Renal cortical epithelial cell (primary cell): ENCODE data around the gene PRODH. TPM values are rescaled to one million over a fixed set of nuclear protein-coding genes. Genes with fewer than 3 reads are reported as not detected.
"Not testable (repeated sequence)": the region's sequence is repeated elsewhere in the genome, so short reads cannot be mapped to it uniquely, and the experiment has no call there.

Experiments
- DNase-seq: peaks from one replicate; pipeline ENCODE4 v3.0.0-alpha.2; 2011; ENCODE audit warnings: low read depth
- total RNA-seq: library from RNA; depleted of rRNA; stranded (reverse); fragments of >200 nt; gene quantifications from 2 replicates; pipeline ENCODE4 v1.2.3, GENCODE V29; 2014

PRODH gene
- total RNA-seq, 1 donor from 2014 or later, result 1.9 TPM

DNA sequence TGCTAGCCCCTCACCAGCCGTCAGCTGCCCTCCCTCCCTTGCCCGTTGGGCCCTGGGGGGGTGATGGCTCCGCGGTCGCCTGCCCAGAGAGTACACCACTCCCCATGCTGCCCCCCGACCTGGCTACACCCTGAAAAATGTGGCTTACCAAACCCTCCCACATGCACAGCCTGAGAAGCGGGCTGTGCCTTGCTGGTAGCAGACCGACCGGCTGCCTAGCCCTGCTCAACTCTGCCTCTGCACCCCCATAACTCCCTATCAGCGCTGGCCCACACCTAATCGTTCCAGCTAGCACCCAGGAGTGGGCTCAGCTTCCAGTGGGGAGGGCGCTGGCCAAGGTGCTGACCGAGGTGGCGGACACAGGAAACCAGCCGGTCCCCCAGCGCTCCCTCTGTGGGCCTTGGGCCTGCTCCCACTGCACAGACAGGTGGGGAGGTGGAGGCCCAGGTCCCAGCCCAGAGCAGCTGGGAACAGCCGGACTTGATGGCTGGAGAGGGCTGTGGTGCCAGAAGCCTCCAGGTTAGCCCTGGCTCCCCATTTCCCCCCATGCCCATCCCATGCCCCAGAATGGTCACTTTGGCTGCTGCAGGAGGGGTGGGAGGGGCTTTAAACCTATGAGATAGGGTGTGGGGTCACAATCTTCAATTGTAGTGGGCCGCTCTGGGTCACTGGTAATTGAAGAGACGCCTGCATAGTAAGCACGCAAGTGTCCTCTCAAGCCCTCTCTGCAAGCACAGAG, 32.1 kb upstream of the PRODH start:
- peak; percentile 2 for DNase-seq

DNA sequence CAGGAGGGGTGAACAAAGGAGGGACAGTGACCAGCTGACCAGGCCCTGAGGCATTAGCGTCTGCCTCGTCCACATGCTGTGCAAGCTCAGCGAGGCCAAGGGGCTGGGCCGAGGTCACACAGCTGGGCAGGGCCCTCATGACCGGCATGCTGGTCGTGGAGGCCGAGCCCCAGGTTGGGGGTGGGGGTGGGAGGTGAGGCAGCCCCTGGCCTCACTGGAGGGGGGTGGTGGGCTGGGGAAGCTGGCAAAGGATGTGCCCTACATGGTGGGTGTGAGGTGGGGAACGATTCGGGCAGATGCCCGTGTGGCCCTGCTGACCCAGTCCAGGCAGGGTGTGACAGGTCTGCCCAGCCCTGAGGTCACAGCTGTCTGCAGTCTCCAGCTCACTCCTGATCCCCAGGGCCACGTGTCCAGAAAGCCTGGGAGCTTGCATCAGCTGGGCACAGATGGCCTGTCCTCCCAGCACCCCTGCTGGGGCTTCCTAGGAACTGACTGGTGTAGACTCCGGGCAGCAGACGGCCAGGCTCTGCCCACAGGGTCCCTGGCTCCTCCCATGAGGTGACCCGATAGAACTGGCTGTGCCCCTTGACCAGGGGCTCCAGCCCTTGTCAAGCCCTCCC, 31.4 kb upstream of the PRODH start:
- not testable (repeated sequence) for DNase-seq

DNA sequence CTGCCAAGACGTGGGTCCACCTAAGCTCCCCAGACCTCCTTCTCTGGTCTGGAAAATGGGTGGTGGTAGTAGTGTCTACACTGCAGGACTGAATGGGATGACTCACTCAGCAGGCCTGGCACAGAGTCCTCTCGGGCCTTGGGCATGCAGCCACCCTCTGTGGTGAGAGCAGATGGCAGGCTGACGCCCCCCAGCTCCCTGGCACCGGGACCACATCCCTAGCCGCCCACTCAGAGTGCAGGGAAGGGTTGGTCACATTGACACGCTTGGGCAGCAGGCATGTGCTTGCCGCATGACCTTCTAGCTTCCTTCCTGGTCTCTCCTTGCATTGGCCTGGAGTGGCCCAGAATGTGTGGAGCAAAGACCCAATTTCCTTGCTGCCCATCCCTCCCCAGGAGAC, 30.7 kb upstream of the PRODH start:
- no peak for DNase-seq

DNA sequence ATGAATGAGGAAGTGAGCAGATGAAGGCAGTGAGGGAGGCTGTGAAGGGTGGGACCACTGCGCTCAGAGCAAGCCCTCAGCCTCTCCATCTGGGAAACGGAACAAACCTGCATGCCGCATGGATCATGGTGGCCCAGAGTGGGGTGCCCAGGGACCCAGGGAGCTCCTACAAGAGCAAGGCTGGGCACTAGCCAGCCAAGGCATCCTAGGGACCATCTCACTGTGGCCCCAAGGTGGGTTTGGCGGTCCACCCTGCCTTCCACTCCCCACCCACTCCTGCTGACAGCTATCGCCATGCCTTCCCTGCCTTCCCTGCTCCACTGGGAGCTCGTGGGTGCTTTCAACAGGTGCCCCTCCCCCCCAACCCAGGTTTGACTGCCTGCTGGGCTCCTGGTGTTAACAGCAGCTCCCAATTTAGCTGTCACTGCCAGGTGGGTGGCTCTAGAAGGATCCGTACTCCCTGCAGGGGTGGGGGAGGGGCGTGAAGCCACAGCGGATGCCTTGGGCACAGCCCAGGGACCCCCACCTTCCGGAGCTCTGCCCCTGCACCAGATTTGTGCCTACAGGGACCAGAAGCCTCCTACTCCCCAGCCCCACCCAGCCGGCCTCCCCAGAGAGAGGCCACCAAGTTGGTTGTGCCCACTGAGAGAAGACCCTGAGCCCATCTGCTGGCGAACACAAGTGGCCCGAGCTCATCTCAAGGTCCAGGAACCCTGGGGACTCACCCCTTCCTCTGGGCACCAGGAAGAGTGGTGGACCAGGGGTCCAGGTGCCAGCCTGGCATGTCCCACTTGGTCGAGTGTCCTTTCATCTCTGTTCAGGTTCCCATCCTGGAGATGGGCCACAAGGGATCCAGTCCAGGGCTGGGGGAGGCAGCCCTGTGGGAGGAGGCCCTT, 29.7 kb upstream of the PRODH start:
- DNase-seq, result no peak

DNA sequence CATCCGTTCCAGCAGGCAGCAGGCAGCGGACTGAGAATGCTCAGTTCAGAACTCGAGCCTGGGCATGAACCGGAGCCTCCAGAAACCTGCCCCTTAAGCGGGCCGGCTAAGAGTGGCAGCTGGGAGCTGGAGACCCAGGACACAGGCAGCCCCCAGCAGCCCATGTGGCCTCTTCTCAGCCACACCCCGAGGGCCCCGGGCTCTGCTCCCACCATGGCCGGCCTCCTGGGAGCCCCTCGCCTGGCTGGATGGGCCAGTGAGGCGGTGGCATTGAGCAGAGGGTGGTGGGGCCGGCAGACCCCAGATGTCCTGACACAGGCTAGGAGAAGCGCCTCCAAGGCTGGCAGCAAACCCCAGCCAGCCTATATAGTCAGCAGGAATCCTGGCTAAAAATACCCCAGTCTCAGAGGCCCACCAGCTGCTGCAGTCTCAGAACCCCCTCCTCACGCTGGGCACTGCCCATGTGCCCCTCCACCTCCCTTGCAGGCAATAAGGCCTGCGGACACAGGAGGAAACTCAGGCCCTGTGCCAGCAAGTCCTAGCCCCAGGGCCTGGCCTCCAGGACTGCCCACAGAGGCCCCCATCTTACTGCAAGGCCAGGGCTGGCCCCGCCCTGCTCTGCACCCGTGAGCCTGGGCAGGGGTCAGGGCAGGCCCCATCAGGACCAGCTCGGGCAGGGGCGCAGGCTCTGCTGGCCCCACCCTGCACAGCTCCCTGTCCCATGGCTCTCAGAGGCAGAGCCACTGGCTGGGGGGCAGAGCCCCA, 28.6 kb upstream of the PRODH start:
- DNase-seq, result not testable (repeated sequence)

DNA sequence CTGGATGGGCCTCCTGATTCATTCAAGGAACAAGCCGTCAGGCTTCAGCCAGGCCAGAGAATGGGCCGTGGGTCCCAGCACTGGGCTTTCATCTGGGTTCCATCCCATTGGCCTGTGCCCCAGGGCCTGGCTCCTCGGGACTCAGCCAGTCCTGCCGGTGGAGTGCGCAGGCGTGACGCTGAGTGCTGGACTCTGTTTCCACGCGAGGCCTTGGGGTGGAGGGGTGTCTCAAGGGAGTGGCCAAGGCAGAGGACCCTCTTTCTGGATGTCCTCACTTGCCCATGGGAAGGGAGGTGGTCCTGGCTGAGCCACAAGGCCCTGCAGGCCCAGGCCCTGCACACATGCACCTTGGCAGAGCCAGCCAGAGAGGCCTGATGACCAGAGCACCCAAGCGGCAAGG, 28.0 kb upstream of the PRODH start:
- DNase-seq, result not testable (repeated sequence)

DNA sequence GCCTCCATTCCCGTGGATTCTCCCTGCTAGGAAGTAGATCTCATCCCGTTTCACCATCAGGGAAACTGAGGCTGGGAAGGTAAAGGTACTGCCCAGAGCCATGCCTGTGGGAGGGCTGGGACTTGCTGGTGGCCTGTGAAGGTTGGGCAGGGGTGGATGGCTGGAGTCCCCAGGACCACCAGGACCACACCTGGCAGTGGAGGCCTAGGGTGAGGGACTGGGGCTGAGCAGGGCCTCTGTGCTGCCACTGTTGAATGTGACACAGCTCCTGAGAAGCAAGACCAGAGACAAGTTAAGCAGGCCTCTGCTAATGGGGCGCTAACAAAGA, 26.2 kb upstream of the PRODH start:
- DNase-seq, result no peak

DNA sequence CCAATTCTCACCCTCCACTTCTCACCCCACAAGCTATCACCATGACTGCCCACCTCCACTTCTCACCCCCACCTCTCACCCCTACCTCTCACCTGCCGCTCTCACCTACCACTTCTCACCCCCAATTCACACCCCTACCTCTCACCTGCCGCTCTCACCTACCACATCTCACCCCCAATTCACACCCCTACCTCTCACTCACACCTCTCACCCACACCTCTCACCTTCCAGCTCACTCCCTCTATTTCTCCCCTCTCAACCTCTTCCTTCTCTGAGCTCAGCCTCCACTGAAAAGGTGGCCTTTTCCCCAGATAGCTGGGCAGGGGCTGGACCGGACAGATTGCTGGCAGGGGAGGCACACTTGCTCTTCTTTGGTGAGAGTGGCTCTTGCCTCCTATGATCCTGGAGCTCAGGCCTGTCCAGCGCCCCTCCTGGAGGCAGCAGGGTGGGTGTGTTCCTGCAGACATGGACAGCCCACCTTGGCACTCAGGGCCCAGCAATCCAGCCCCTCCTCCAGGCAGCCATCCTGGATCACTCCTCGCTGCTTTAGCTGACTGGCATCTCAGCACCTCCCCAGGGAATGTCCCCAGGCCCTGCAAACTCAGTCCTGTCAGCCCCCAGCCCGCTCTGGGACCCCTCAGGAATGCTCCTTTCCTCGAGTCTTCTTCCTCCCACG, 25.7 kb upstream of the PRODH start:
- not testable (repeated sequence) for DNase-seq

DNA sequence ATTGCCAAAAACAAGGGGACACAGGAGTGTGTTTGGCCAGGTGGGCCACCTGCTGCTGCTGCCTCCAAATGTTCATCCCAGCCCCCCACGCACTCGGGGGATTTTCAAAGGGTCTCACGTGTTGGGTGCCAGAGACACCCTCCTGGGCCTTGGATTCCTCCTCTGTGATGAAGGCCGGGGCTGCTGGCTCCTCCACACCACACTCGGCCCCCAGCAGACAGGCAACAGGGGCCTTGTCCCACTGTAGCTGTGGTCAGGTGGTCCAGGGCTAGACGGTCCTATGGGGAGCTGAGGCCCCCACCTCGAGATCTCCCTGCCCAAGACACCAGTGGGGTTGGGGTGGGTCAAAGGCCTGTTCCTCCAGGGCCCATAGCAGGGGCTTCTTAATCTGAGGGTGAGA, 25.1 kb upstream of the PRODH start:
- DNase-seq, result not testable (repeated sequence)

DNA sequence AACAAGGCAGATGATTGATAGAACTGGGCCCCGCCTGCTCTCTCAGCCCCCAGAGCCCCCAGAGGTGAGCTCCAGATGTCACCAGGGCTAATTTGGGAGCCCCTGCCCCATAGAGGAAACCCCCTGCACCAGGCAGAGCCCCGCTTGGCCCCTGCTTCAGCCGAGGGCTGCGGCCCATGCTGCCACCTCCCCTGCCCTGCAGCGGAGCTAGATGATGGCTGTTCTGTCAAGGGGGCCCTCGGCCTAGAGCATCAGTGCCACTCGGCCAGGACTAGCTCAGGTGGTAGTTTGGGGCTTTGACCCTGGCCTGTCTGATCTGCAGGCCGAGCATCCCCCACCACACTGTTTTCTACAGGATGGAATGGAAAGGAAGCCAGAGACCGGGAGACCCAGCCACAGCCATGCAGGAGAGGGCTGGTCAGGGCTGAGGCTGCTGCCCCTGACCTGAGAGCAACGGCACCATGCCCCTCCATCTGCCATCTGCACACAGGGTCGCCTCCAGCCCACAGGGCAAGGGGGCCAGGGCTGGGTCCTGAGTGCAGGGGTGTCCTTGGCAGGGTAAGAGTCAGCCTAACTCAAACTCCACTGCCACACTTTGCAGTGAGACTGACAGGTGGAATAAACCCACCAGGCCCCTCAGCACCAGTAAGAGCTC, 24.2 kb upstream of the PRODH start:
- DNase-seq, result not testable (repeated sequence)

DNA sequence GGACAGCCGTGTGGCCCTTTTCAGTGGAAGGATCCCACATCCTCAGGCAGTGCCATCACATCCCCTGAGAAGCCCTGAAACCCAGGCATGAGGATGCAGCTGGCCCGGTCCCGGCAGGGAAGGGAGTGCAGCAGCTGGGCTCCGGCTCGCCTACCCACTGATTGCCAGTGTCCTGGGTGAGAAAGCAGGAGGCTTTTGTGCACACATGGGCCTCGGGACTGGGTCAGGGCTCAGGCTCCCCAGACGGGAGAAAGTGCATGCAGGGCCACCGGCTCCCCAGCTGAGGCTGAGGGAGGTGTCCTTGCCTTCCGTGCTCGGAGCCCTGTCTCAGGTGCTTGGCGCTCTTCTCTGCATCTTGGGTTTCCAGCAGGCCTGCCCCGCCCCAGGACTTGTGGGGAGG, 23.6 kb upstream of the PRODH start:
- not testable (repeated sequence) for DNase-seq

DNA sequence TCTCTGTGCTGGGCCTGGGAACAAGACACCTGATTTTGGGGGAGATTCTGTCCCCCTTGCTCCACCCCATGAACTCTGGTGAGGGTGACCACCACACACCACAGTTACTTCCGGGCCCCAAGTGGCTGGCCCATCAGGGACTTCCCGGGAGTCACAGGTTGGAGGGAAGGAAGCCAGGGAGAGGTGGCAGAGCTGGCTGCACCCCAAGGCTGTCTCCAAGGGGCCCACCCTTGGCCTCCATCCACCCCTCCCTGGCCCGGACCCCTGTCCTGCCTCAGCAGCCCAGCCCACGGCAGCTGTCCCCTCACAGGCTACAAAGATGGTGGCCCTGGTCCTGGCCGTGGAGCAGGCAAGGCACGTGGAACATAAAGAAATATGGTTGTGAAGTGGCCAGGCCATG, 23.2 kb upstream of the PRODH start:
- not testable (repeated sequence) for DNase-seq

DNA sequence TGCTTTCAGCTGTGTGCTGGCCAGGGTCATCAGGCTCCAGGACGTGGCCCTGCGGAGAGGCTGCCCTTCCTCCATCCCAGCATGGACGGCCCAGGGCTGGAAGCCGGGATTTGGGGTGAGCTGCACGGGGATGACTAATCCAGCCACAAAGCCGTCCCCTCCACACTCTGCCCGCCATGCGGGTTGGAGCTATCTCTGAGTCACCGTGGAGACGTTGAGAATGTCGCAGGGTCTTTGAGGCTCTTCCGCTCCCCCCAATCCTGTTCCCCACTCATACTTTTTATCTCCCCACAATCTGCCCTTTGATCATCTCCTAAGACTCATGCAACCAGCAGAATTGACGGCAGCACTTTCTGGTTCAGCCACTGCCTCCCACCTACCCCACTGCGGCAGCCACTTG, 22.6 kb upstream of the PRODH start:
- not testable (repeated sequence) for DNase-seq

DNA sequence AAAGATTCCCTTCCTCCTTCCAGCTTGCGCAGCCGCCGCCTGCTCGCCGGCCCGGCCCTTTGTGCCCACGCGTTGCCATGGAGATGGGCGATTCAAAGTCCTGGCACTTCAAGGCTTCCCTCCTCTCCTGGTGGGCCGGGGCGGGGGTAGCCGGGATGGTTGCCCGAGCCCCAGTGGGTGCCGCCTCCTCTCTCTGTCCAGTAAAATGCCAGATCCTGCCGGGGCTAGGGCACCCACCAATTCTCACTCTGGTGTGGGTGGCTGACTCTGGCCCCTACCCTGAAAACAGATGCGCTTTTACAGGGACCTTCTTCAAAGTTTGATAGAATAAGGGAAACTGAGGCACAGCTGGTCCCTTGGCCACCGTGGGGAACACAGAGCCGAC, 22.2 kb upstream of the PRODH start:
- not testable (repeated sequence) for DNase-seq

DNA sequence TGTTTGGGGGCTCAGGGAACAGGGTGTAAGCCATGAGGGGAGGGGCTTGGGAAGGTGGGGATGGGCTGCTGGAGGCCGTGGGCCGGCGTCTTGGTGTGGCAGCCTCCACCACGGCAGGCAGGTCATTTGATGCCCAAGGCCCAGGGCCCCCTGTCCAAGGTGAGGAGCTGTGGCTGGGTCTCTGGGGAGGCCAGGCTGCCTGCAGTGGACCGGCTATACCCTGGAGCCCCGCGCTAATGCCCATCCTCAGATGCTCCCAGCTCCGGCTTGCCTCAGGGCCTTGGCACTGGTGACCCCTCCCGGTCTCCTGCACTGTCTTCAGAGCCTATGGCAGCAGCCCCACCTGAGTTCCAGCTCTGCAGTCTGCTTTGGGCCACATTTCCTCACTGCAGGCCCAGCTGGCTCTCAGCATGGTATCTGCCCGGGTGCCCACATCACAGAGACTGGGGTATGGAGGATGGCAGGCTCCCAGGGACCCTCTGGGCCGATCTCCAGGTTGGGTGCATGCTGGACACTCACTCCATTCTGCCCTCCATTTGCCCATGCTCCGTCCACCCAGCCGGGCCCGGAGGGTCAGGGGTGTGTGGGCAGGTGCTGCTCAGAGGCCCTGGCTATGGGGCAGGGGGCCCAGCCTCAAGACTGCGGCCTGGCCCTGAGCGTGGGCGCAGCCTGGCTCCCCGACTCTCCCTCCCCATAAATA, 21.7 kb upstream of the PRODH start:
- DNase-seq, result not testable (repeated sequence)

DNA sequence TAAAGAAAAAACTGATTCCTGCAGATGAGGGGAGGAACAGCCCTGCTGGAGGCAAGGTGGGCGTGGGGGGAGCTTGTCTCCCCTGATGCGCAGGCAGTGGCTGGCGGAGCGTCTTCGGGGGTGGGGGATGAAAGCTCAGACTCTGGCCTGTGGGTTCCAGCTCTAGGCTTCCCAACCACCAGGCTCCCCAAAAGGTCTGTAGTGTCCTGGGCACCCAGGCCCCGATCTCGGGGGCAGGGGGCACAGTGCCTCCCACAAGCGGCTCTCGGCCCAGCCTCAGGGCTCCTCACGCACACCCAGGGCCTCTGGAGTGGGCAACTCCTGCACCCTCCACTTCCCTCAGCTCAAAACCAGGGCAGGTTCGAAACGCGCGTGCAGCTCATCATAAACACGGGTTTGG, 20.9 kb upstream of the PRODH start:
- not testable (repeated sequence) for DNase-seq

DNA sequence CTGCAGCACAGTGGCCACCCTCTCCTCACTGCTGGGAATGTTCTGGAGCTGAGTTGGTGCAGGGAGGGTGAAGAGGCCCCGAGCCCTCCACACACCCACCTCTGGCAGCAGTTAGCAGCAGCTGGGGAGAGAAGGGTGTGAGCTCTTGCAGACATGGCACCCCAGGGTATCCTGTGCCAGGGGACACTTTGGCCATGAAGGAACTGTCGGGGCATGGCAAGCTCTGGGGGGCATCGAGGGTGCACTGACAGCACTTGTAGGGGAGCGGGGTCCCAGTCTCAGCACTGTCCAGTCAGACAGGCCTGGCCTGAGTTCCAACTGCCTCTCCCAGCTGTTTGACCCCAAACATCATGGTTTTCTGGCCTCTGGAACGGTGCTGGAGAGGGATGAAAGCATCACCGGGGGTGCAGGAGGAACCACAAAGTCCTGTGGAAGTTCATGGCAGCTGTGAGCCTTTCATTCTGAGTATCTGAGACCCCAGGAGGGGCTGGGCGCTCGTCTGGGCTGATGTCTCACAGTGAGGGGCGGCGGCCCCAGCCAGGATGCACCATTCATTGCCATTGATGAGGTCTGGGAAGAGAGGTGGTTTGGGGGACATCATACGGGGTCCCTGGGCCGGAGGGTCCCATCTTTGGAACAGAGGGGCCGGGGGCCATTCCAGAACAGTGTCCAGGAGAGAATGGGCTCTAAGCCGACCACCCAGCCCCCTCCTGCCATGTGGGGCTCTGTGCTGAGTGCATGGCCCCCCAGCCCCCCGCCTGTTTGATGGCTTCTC, 20.2 kb upstream of the PRODH start:
- not testable (repeated sequence) for DNase-seq

DNA sequence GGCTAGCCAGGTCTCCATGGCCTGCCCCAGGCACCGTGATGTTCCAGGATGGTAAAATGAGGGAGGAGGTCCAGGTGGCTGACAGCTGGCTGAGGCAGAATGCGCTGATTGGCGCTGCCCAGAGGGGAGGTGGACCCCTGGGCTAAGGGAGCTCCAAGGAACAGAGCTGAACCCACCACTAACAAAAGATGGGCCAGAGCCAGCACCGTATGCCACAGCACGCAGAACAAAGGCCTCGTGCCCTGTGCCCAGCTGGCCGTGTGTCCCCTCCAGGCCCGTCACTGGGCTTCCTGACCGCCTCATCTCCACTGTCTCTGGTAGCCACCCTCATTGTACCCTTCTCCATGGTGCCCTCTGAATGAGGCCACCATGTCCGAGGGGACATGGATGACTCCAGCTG, 19.6 kb upstream of the PRODH start:
- DNase-seq, result no peak

DNA sequence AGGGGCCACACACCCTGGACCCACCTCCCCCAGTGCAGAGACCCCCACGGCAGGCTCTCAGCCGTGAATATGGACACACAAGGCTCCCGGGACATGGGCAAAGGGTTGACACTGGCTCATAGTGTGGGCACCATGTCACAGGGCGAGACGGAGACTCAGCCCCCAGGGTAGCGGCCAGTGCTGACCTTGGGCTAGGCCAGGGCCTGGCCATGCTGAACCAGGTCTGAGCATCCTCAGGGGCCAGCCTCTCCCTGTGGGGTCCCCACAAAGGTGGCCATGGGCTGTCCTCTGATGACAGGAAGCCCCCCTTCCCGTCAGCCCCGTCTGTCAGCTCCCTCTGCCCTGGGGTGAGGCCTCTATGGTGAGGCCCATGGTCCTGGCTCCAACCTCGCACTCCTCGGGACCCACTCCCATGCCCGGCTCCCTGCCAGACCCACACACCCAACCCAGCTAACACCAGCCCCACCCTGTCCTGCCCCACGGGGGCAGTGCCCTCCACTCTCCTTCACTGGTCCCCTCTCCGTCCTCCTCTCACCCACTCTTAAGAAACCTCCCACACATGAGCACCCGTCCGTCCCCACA, 19.0 kb upstream of the PRODH start:
- DNase-seq, result no peak
